GM23338 (cell line): ENCODE measurements around the gene CEND1.
A peak's percentile ranks its signal among the peaks of the same experiment; 100 is the strongest.

ENCODE experiments used
- CTCF ChIP-seq, 2 experiments: fragments of 200-600 bp in 1 of 2; sonication (generic) in 1 of 2; conservative IDR thresholded peaks; 2 replicates each; pipeline versions ENCODE4 v1.5.1 to v1.6.1; 2016 to 2017; ENCODE audit warnings: antibody characterized with exemption in 2 of 2, low read depth in 2 of 2, mild to moderate bottlenecking in 2 of 2, moderate library complexity in 1 of 2
- ETS1 ChIP-seq: IDR thresholded peaks from 2 replicates; pipeline ENCODE4 v1.6.1; 2016; ENCODE audit warnings: antibody characterized with exemption
- EZH2 ChIP-seq: fragments of 200-600 bp; sonication (generic); IDR thresholded peaks from one replicate; pipeline ENCODE4 v1.8.0; 2017; ENCODE audit warnings: antibody characterized with exemption, mild to moderate bottlenecking, low read depth; ENCODE audit not compliant: unreplicated experiment
- EZH2phosphoT487 ChIP-seq: fragments of 200-600 bp; sonication (generic); IDR thresholded peaks from one replicate; pipeline ENCODE4 v1.8.1; 2018; ENCODE audit warnings: antibody characterized with exemption; ENCODE audit not compliant: unreplicated experiment
- JUNB ChIP-seq: IDR thresholded peaks from one replicate; pipeline ENCODE4 v1.6.1; 2016; ENCODE audit warnings: antibody characterized with exemption; ENCODE audit not compliant: unreplicated experiment
- NANOG ChIP-seq: IDR thresholded peaks from 2 replicates; pipeline ENCODE4 v1.6.1; 2016; ENCODE audit warnings: antibody characterized with exemption, borderline replicate concordance
- POLR2AphosphoS5 ChIP-seq: IDR thresholded peaks from 2 replicates; pipeline ENCODE4 v1.6.1; 2016; ENCODE audit warnings: antibody characterized with exemption, low read depth
- REST ChIP-seq: IDR thresholded peaks from one replicate; pipeline ENCODE4 v1.6.1; 2018; ENCODE audit warnings: antibody characterized with exemption; ENCODE audit not compliant: unreplicated experiment
- ZNF114 ChIP-seq: fragments of 250-450 bp; sonication (Bioruptor Pico); IDR thresholded peaks from 2 replicates; pipeline ENCODE4 v1.5.0; 2020; ENCODE audit warnings: mild to moderate bottlenecking, moderate library complexity
- ZNF331 ChIP-seq: fragments of 250-450 bp; sonication (Bioruptor Pico); IDR thresholded peaks from 2 replicates; pipeline ENCODE4 v1.5.0; 2020; ENCODE audit warnings: low read depth, mild to moderate bottlenecking, moderate library complexity
- ZNF462 ChIP-seq: fragments of 250-450 bp; sonication (Bioruptor Pico); IDR thresholded peaks from 2 replicates; pipeline ENCODE4 v1.5.0; 2020; ENCODE audit warnings: mild to moderate bottlenecking, moderate library complexity

- TF ChIP-seq ZNF331 (CRISPR knock-in tag) (no peak), CTCF (conservative IDR thresholded peaks at IDR 0.05; ENCODE audit: low read depth in 2 of 2) (no peak), POLR2AphosphoS5 (peak; percentile 48), REST (no peak), EZH2phosphoT487 (no peak), EZH2 (no peak), ZNF462 (CRISPR knock-in tag) (no peak), JUNB (no peak), ETS1 (no peak), NANOG (no peak), ZNF114 (no peak)
Observed at GRCh38 chr11:790721-791564, 1.1 kb upstream of the CEND1 start.
